ENCODE measurements around the gene SAMSN1.
A peak's percentile ranks its signal among the peaks of the same experiment; 100 is the strongest.
"Not testable (repeated sequence)": the region's sequence is repeated elsewhere in the genome, so short reads cannot be mapped to it uniquely, and the experiment has no call there.

The SAMSN1 gene

GRCh38 chr21:14551741-14552140, 5.6 kb upstream of the SAMSN1 start:
- peaks cover 30 to 61% of the 10 kb centered on the region in 2 donors for H3K4me1 Mint-ChIP-seq
- H3K4me3 Mint-ChIP-seq: no peak overlapping the region
- H3K27me3 Mint-ChIP-seq: no peaks in the 10 kb centered on the region
- no peak overlapping the region for H3K27ac Mint-ChIP-seq
- no peak for ATAC-seq (replicated peaks)
- H3K36me3 Mint-ChIP-seq: peaks cover 32 to 46% of the 10 kb centered on the region in 2 donors
- H3K9me3 Mint-ChIP-seq: peaks cover 4 to 8% of the 10 kb centered on the region in 2 donors
- DNase-seq: no peak

- H3K27me3 Mint-ChIP-seq: no peaks in the 10 kb centered on the region
- peaks cover 31 to 49% of the 10 kb centered on the region in 2 donors for H3K36me3 Mint-ChIP-seq
- ATAC-seq (replicated peaks): no peak
- DNase-seq: no peak
- H3K27ac Mint-ChIP-seq: peak overlapping the region; percentile 89
- peak overlapping the region in 1 of 2 donors; percentile 23 for H3K4me3 Mint-ChIP-seq
- H3K4me1 Mint-ChIP-seq: peaks cover 23 to 46% of the 10 kb centered on the region in 2 donors
- H3K9me3 Mint-ChIP-seq: peaks cover 4 to 8% of the 10 kb centered on the region in 2 donors
These were observed 4.0 kb upstream of the SAMSN1 start for GRCh38 chr21:14550135-14550534.

- Mint-ChIP-seq H3K9me3 (peaks cover 3 to 8% of the 10 kb centered on the region in 2 donors), H3K27ac (peak overlapping the region; percentile 57), H3K36me3 (peaks cover 30 to 45% of the 10 kb centered on the region in 2 donors), H3K4me3 (no peak overlapping the region), H3K27me3 (no peaks in the 10 kb centered on the region), H3K4me1 (peaks cover 18 to 39% of the 10 kb centered on the region in 2 donors)
- DNase-seq (no peak), ATAC-seq (replicated peaks) (no peak)
These were observed 2.7 kb upstream of the SAMSN1 start for GRCh38 chr21:14548779-14549178.

- ATAC-seq (replicated peaks): peak; percentile 55 to 59
- H3K27me3 Mint-ChIP-seq: no peaks in the 10 kb centered on the region
- peaks cover 0 to 8% of the 10 kb centered on the region in 2 donors for H3K9me3 Mint-ChIP-seq
- H3K36me3 Mint-ChIP-seq: peaks cover 29 to 40% of the 10 kb centered on the region in 2 donors
- DNase-seq: no peak
- peaks cover 16 to 39% of the 10 kb centered on the region in 2 donors for H3K4me1 Mint-ChIP-seq
- H3K4me3 Mint-ChIP-seq: peak overlapping the region in 1 of 2 donors; percentile 62
- peak overlapping the region; percentile 85 for H3K27ac Mint-ChIP-seq
These were observed 1.9 kb upstream of the SAMSN1 start for GRCh38 chr21:14547834-14548513.

GRCh38 chr21:14546719-14547118, 604 bp upstream of the SAMSN1 start:
- Mint-ChIP-seq H3K4me1 (peaks cover 20 to 44% of the 10 kb centered on the region in 2 donors), H3K36me3 (peaks cover 35 to 42% of the 10 kb centered on the region in 2 donors)
- not testable (repeated sequence) for ATAC-seq (replicated peaks); H3K4me3 Mint-ChIP-seq; H3K27ac Mint-ChIP-seq; H3K9me3 Mint-ChIP-seq; DNase-seq; H3K27me3 Mint-ChIP-seq

GRCh38 chr21:14543983-14544382, 2.1 kb downstream of the SAMSN1 start:
- Mint-ChIP-seq H3K4me3 (peak overlapping the region; percentile 90 to 93), H3K36me3 (peaks cover 48 to 53% of the 10 kb centered on the region in 2 donors), H3K9me3 (peaks cover 5 to 7% of the 10 kb centered on the region in 2 donors), H3K27ac (peak overlapping the region; percentile 83), H3K27me3 (no peaks in the 10 kb centered on the region), H3K4me1 (peaks cover 21 to 50% of the 10 kb centered on the region in 2 donors)
- DNase-seq (no peak), ATAC-seq (replicated peaks) (no peak)

- H3K4me3 Mint-ChIP-seq: peak overlapping the region; percentile 77 to 86
- peaks cover 4 to 5% of the 10 kb centered on the region in 2 donors for H3K9me3 Mint-ChIP-seq
- no peaks in the 10 kb centered on the region for H3K27me3 Mint-ChIP-seq
- peaks cover 18 to 49% of the 10 kb centered on the region in 2 donors for H3K4me1 Mint-ChIP-seq
- DNase-seq: no peak
- H3K36me3 Mint-ChIP-seq: peaks cover 56 to 63% of the 10 kb centered on the region in 2 donors
- ATAC-seq (replicated peaks): peak in 1 of 2 donors; percentile 17
- H3K27ac Mint-ChIP-seq: peak overlapping the region; percentile 74
These were observed 3.5 kb downstream of the SAMSN1 start for GRCh38 chr21:14542638-14543037.

GRCh38 chr21:14541841-14542490, 4.1 kb downstream of the SAMSN1 start:
- Mint-ChIP-seq H3K27me3 (no peaks in the 10 kb centered on the region), H3K36me3 (peaks cover 59 to 69% of the 10 kb centered on the region in 2 donors), H3K27ac (peak overlapping the region; percentile 4), H3K4me3 (peak overlapping the region; percentile 80 to 87), H3K4me1 (peaks cover 19 to 49% of the 10 kb centered on the region in 2 donors), H3K9me3 (peaks cover 7 to 9% of the 10 kb centered on the region in 2 donors)
- ATAC-seq (replicated peaks) (peak; percentile 49 to 51), DNase-seq (no peak)

- Mint-ChIP-seq H3K9me3 (peaks cover 19 to 20% of the 10 kb centered on the region in 2 donors), H3K27ac (no peak overlapping the region)
- no peak for ATAC-seq (replicated peaks)
These were observed 7.6 kb downstream of the SAMSN1 start for GRCh38 chr21:14538483-14538882.

GRCh38 chr21:14536929-14537328, 9.2 kb downstream of the SAMSN1 start:
- peaks cover 80 to 85% of the 10 kb centered on the region in 2 donors for H3K36me3 Mint-ChIP-seq

More at GRCh38 chr21:14538483-14538882, 7.6 kb downstream of the SAMSN1 start:
- peaks cover 32 to 78% of the 10 kb centered on the region in 2 donors for H3K4me1 Mint-ChIP-seq
- no peak for DNase-seq
- no peaks in the 10 kb centered on the region for H3K27me3 Mint-ChIP-seq
- H3K36me3 Mint-ChIP-seq: peaks cover 82 to 88% of the 10 kb centered on the region in 2 donors
- peak overlapping the region in 1 of 2 donors; percentile 14 for H3K4me3 Mint-ChIP-seq

GRCh38 chr21:14535702-14536101, 10.4 kb downstream of the SAMSN1 start:
- Mint-ChIP-seq H3K4me1 (peaks cover 28 to 77% of the 10 kb centered on the region in 2 donors), H3K27me3 (no peaks in the 10 kb centered on the region), H3K4me3 (peak overlapping the region; percentile 40 to 41), H3K9me3 (peaks cover 20% of the 10 kb centered on the region in 2 donors), H3K36me3 (peaks cover 70 to 77% of the 10 kb centered on the region in 2 donors), H3K27ac (peak overlapping the region; percentile 94)
- ATAC-seq (replicated peaks) (no peak), DNase-seq (no peak)

More at GRCh38 chr21:14536929-14537328, 9.2 kb downstream of the SAMSN1 start:
- Mint-ChIP-seq H3K27me3 (no peaks in the 10 kb centered on the region), H3K4me1 (peaks cover 33 to 84% of the 10 kb centered on the region in 2 donors), H3K4me3 (peak overlapping the region; percentile 39 to 70), H3K27ac (peak overlapping the region; percentile 11), H3K9me3 (peaks cover 20% of the 10 kb centered on the region in 2 donors)
- DNase-seq (no peak), ATAC-seq (replicated peaks) (no peak)

GRCh38 chr21:14533499-14534428, 12.4 kb downstream of the SAMSN1 start:
- DNase-seq (no peak), ATAC-seq (replicated peaks) (peak; percentile 90 to 91)
- peaks cover 63 to 70% of the 10 kb centered on the region in 2 donors for H3K36me3 Mint-ChIP-seq
- peak overlapping the region; percentile 77 to 82 for H3K4me3 Mint-ChIP-seq
- H3K27ac Mint-ChIP-seq: peak overlapping the region; percentile 94
- H3K9me3 Mint-ChIP-seq: peaks cover 15 to 16% of the 10 kb centered on the region in 2 donors
- no peaks in the 10 kb centered on the region for H3K27me3 Mint-ChIP-seq
- H3K4me1 Mint-ChIP-seq: peaks cover 25 to 68% of the 10 kb centered on the region in 2 donors

GRCh38 chr21:14531757-14532316, 14.3 kb downstream of the SAMSN1 start:
- Mint-ChIP-seq H3K9me3 (peaks cover 9 to 12% of the 10 kb centered on the region in 2 donors), H3K36me3 (peaks cover 59 to 61% of the 10 kb centered on the region in 2 donors), H3K4me1 (peaks cover 33 to 65% of the 10 kb centered on the region in 2 donors), H3K27ac (peak overlapping the region; percentile 91), H3K4me3 (peak overlapping the region; percentile 55 to 69), H3K27me3 (no peaks in the 10 kb centered on the region)
- no peak for DNase-seq
- peak; percentile 31 to 41 for ATAC-seq (replicated peaks)
